GM23338 (cell line): Measurements from ENCODE around the gene UBE2E2. TPM values are rescaled to one million over a fixed set of nuclear protein-coding genes. Genes with fewer than 3 reads are reported as not detected.

Experiments used
- ATAC-seq: fragments of 200-7000 bp; cut with Tn5 transposase; 3 replicates; pipeline ENCODE4 v1.9.1; 2020
- DNase-seq: peaks from one replicate; pipeline ENCODE4 v3.0.0-alpha.2; 2015; ENCODE audit warnings: low spot score
- H2AFZ ChIP-seq: fragments of 200-600 bp; sonication (generic); 2 replicates; pipeline ENCODE4 v1.8.0; 2016; ENCODE audit warnings: antibody characterized with exemption, mild to moderate bottlenecking, moderate library complexity
- H3F3A ChIP-seq: fragments of 200-600 bp; sonication (generic); replicated peaks from 2 replicates; pipeline ENCODE4 v1.8.0; 2017; ENCODE audit warnings: antibody characterized with exemption, mixed run types, low read depth
- H3K27ac ChIP-seq: fragments of 200-600 bp; sonication (generic); 2 replicates; pipeline ENCODE4 v1.6.1; 2016; ENCODE audit warnings: low read depth
- H3K27me3 ChIP-seq: fragments of 200-600 bp; sonication (generic); 2 replicates; pipeline ENCODE4 v1.8.0; 2016; ENCODE audit warnings: mild to moderate bottlenecking, mixed run types, moderate library complexity; ENCODE audit not compliant: insufficient read depth
- H3K36me3 ChIP-seq: fragments of 200-600 bp; sonication (generic); 2 replicates; pipeline ENCODE4 v1.8.0; 2016; ENCODE audit warnings: mild to moderate bottlenecking; ENCODE audit not compliant: insufficient read depth
- H3K4me1 ChIP-seq: fragments of 200-600 bp; sonication (generic); 2 replicates; pipeline ENCODE4 v1.8.0; 2016; ENCODE audit warnings: mild to moderate bottlenecking, moderate library complexity; ENCODE audit not compliant: insufficient read depth
- H3K4me2 ChIP-seq: fragments of 200-600 bp; sonication (generic); 2 replicates; pipeline ENCODE4 v1.7.1; 2017; ENCODE audit warnings: mixed run types
- H3K4me3 ChIP-seq: fragments of 200-600 bp; sonication (generic); 2 replicates; pipeline ENCODE4 v1.6.1; 2016; ENCODE audit warnings: mixed run types
- H3K79me2 ChIP-seq: fragments of 200-600 bp; sonication (generic); replicated peaks from 2 replicates; pipeline ENCODE4 v1.8.0; 2017; ENCODE audit warnings: mild to moderate bottlenecking; ENCODE audit not compliant: insufficient read depth
- H3K9me2 ChIP-seq: fragments of 200-600 bp; sonication (generic); 2 replicates; pipeline ENCODE4 v1.8.0; 2017; ENCODE audit not compliant: insufficient read depth
- H4K20me1 ChIP-seq: fragments of 200-600 bp; sonication (generic); replicated peaks from 2 replicates; pipeline ENCODE4 v1.8.0; 2017; ENCODE audit warnings: mild to moderate bottlenecking; ENCODE audit not compliant: insufficient read depth
- H3K27ac Mint-ChIP-seq: 2 replicates; pipeline ENCODE4 v1.8.0; 2020; ENCODE audit warnings: inconsistent platforms, mild to moderate bottlenecking, moderate library complexity, mixed read lengths
- H3K27me3 Mint-ChIP-seq: 3 replicates; pipeline ENCODE4 v1.8.0; 2022; ENCODE audit warnings: low read depth, mild to moderate bottlenecking, moderate library complexity, mixed read lengths, inconsistent platforms; ENCODE audit not compliant: insufficient read depth, poor library complexity
- H3K36me3 Mint-ChIP-seq: 3 replicates; pipeline ENCODE4 v1.8.0; 2021; ENCODE audit warnings: low read depth, mild to moderate bottlenecking, inconsistent platforms, moderate library complexity, mixed read lengths
- H3K4me1 Mint-ChIP-seq: 3 replicates; pipeline ENCODE4 v1.8.0; 2020; ENCODE audit warnings: mild to moderate bottlenecking, inconsistent platforms, mixed read lengths
- H3K4me3 Mint-ChIP-seq: 3 replicates; pipeline ENCODE4 v1.8.0; 2021; ENCODE audit warnings: moderate library complexity, mild to moderate bottlenecking, inconsistent platforms, mixed read lengths
- H3K9me3 Mint-ChIP-seq: 3 replicates; pipeline ENCODE4 v1.8.0; 2020; ENCODE audit warnings: moderate library complexity, mild to moderate bottlenecking, inconsistent platforms, mixed read lengths
- CREB1 ChIP-seq: fragments of 250-450 bp; sonication (Bioruptor Pico); IDR thresholded peaks from 2 replicates; pipeline ENCODE4 v1.5.0; 2020; ENCODE audit warnings: low read depth, mild to moderate bottlenecking, moderate library complexity
- ETS1 ChIP-seq: IDR thresholded peaks from 2 replicates; pipeline ENCODE4 v1.6.1; 2016; ENCODE audit warnings: antibody characterized with exemption
- EZH2 ChIP-seq: fragments of 200-600 bp; sonication (generic); IDR thresholded peaks from one replicate; pipeline ENCODE4 v1.8.0; 2017; ENCODE audit warnings: antibody characterized with exemption, mild to moderate bottlenecking, low read depth; ENCODE audit not compliant: unreplicated experiment
- EZH2phosphoT487 ChIP-seq: fragments of 200-600 bp; sonication (generic); IDR thresholded peaks from one replicate; pipeline ENCODE4 v1.8.1; 2018; ENCODE audit warnings: antibody characterized with exemption; ENCODE audit not compliant: unreplicated experiment
- JUNB ChIP-seq: IDR thresholded peaks from one replicate; pipeline ENCODE4 v1.6.1; 2016; ENCODE audit warnings: antibody characterized with exemption; ENCODE audit not compliant: unreplicated experiment
- NANOG ChIP-seq: IDR thresholded peaks from 2 replicates; pipeline ENCODE4 v1.6.1; 2016; ENCODE audit warnings: antibody characterized with exemption, borderline replicate concordance
- POLR2AphosphoS5 ChIP-seq: IDR thresholded peaks from 2 replicates; pipeline ENCODE4 v1.6.1; 2016; ENCODE audit warnings: antibody characterized with exemption, low read depth
- STAT1 ChIP-seq: IDR thresholded peaks from one replicate; pipeline ENCODE4 v1.6.1; 2016; ENCODE audit warnings: antibody characterized with exemption; ENCODE audit not compliant: unreplicated experiment
- ZNF114 ChIP-seq: fragments of 250-450 bp; sonication (Bioruptor Pico); IDR thresholded peaks from 2 replicates; pipeline ENCODE4 v1.5.0; 2020; ENCODE audit warnings: mild to moderate bottlenecking, moderate library complexity
- ZNF331 ChIP-seq: fragments of 250-450 bp; sonication (Bioruptor Pico); IDR thresholded peaks from 2 replicates; pipeline ENCODE4 v1.5.0; 2020; ENCODE audit warnings: low read depth, mild to moderate bottlenecking, moderate library complexity
- polyA plus RNA-seq: library from polyadenylated mRNA; unstranded; fragments of >200 nt; fragmentation: Nextera tagmentation; extraction: Ambion mirVana; gene quantifications from 2 replicates; pipeline ENCODE4 v1.2.1, GENCODE V29; 2016
- total RNA-seq: library from RNA; depleted of rRNA; stranded (reverse); fragments of >200 nt; shearing (Covaris generic); gene quantifications from 2 replicates; pipeline ENCODE4 v1.2.3, GENCODE V29; 2014
- TF ChIP-seq, protein P1 (sequence below): IDR thresholded peaks from one replicate; pipeline ENCODE4 v1.6.1; 2018; ENCODE audit warnings: antibody characterized with exemption; ENCODE audit not compliant: unreplicated experiment
- TF ChIP-seq, protein P2 (sequence below), 2 experiments: fragments of 200-600 bp in 1 of 2; sonication (generic) in 1 of 2; conservative IDR thresholded peaks; 2 replicates each; pipeline versions ENCODE4 v1.5.1 to v1.6.1; 2016 to 2017; ENCODE audit warnings: antibody characterized with exemption in 2 of 2, low read depth in 2 of 2, mild to moderate bottlenecking in 2 of 2, moderate library complexity in 1 of 2
- TF ChIP-seq, protein P3 (sequence below): fragments of 250-450 bp; sonication (Bioruptor Pico); IDR thresholded peaks from 2 replicates; pipeline ENCODE4 v1.5.0; 2020; ENCODE audit warnings: mild to moderate bottlenecking, moderate library complexity

Gene UBE2E2
- total and polyA plus RNA-seq, 2 experiments from 2014 or later: 86.9 to 169 TPM

- Mint-ChIP-seq H3K9me3 (peaks cover 7% of the 10 kb centered on the region; the same call in 1 of the 3 replicates), H3K27ac (no peak overlapping the region), H3K4me3 (no peak overlapping the region), H3K4me1 (peaks cover 40% of the 10 kb centered on the region), H3K36me3 (peaks cover 12% of the 10 kb centered on the region), H3K27me3 (no peaks in the 10 kb centered on the region)
- peaks cover 31% of the 10 kb centered on the region for H3K79me2 ChIP-seq
- no peak overlapping the region for H2AFZ ChIP-seq
- no peak overlapping the region for H3K4me2 ChIP-seq
- H3K27me3 ChIP-seq: no peaks in the 10 kb centered on the region
- H3K4me3 ChIP-seq: no peak overlapping the region
- H3F3A ChIP-seq: no peaks in the 10 kb centered on the region
- H4K20me1 ChIP-seq: no peaks in the 10 kb centered on the region
- no peak overlapping the region for H3K27ac ChIP-seq
- no peak for ATAC-seq
- DNase-seq: no peak
- H3K9me2 ChIP-seq: 0 out of 2 replicates have a peak, but pooled peaks cover 8% of the 10 kb centered on the region
- TF ChIP-seq, protein P1, sequence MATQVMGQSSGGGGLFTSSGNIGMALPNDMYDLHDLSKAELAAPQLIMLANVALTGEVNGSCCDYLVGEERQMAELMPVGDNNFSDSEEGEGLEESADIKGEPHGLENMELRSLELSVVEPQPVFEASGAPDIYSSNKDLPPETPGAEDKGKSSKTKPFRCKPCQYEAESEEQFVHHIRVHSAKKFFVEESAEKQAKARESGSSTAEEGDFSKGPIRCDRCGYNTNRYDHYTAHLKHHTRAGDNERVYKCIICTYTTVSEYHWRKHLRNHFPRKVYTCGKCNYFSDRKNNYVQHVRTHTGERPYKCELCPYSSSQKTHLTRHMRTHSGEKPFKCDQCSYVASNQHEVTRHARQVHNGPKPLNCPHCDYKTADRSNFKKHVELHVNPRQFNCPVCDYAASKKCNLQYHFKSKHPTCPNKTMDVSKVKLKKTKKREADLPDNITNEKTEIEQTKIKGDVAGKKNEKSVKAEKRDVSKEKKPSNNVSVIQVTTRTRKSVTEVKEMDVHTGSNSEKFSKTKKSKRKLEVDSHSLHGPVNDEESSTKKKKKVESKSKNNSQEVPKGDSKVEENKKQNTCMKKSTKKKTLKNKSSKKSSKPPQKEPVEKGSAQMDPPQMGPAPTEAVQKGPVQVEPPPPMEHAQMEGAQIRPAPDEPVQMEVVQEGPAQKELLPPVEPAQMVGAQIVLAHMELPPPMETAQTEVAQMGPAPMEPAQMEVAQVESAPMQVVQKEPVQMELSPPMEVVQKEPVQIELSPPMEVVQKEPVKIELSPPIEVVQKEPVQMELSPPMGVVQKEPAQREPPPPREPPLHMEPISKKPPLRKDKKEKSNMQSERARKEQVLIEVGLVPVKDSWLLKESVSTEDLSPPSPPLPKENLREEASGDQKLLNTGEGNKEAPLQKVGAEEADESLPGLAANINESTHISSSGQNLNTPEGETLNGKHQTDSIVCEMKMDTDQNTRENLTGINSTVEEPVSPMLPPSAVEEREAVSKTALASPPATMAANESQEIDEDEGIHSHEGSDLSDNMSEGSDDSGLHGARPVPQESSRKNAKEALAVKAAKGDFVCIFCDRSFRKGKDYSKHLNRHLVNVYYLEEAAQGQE: no peak
- TF ChIP-seq, protein P2, sequence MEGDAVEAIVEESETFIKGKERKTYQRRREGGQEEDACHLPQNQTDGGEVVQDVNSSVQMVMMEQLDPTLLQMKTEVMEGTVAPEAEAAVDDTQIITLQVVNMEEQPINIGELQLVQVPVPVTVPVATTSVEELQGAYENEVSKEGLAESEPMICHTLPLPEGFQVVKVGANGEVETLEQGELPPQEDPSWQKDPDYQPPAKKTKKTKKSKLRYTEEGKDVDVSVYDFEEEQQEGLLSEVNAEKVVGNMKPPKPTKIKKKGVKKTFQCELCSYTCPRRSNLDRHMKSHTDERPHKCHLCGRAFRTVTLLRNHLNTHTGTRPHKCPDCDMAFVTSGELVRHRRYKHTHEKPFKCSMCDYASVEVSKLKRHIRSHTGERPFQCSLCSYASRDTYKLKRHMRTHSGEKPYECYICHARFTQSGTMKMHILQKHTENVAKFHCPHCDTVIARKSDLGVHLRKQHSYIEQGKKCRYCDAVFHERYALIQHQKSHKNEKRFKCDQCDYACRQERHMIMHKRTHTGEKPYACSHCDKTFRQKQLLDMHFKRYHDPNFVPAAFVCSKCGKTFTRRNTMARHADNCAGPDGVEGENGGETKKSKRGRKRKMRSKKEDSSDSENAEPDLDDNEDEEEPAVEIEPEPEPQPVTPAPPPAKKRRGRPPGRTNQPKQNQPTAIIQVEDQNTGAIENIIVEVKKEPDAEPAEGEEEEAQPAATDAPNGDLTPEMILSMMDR (conservative IDR thresholded peaks at IDR 0.05; ENCODE audit: low read depth in 2 of 2): no peak
- no peak for TF ChIP-seq EZH2
- TF ChIP-seq ZNF114 (CRISPR knock-in tag): no peak
- no peak for TF ChIP-seq STAT1
- TF ChIP-seq POLR2AphosphoS5: no peak
- no peak for TF ChIP-seq CREB1 (CRISPR knock-in tag)
- TF ChIP-seq EZH2phosphoT487: no peak
- no peak for TF ChIP-seq JUNB
- TF ChIP-seq ZNF331 (CRISPR knock-in tag): no peak
- no peak for TF ChIP-seq NANOG
- no peak for TF ChIP-seq ETS1
- TF ChIP-seq, protein P3, sequence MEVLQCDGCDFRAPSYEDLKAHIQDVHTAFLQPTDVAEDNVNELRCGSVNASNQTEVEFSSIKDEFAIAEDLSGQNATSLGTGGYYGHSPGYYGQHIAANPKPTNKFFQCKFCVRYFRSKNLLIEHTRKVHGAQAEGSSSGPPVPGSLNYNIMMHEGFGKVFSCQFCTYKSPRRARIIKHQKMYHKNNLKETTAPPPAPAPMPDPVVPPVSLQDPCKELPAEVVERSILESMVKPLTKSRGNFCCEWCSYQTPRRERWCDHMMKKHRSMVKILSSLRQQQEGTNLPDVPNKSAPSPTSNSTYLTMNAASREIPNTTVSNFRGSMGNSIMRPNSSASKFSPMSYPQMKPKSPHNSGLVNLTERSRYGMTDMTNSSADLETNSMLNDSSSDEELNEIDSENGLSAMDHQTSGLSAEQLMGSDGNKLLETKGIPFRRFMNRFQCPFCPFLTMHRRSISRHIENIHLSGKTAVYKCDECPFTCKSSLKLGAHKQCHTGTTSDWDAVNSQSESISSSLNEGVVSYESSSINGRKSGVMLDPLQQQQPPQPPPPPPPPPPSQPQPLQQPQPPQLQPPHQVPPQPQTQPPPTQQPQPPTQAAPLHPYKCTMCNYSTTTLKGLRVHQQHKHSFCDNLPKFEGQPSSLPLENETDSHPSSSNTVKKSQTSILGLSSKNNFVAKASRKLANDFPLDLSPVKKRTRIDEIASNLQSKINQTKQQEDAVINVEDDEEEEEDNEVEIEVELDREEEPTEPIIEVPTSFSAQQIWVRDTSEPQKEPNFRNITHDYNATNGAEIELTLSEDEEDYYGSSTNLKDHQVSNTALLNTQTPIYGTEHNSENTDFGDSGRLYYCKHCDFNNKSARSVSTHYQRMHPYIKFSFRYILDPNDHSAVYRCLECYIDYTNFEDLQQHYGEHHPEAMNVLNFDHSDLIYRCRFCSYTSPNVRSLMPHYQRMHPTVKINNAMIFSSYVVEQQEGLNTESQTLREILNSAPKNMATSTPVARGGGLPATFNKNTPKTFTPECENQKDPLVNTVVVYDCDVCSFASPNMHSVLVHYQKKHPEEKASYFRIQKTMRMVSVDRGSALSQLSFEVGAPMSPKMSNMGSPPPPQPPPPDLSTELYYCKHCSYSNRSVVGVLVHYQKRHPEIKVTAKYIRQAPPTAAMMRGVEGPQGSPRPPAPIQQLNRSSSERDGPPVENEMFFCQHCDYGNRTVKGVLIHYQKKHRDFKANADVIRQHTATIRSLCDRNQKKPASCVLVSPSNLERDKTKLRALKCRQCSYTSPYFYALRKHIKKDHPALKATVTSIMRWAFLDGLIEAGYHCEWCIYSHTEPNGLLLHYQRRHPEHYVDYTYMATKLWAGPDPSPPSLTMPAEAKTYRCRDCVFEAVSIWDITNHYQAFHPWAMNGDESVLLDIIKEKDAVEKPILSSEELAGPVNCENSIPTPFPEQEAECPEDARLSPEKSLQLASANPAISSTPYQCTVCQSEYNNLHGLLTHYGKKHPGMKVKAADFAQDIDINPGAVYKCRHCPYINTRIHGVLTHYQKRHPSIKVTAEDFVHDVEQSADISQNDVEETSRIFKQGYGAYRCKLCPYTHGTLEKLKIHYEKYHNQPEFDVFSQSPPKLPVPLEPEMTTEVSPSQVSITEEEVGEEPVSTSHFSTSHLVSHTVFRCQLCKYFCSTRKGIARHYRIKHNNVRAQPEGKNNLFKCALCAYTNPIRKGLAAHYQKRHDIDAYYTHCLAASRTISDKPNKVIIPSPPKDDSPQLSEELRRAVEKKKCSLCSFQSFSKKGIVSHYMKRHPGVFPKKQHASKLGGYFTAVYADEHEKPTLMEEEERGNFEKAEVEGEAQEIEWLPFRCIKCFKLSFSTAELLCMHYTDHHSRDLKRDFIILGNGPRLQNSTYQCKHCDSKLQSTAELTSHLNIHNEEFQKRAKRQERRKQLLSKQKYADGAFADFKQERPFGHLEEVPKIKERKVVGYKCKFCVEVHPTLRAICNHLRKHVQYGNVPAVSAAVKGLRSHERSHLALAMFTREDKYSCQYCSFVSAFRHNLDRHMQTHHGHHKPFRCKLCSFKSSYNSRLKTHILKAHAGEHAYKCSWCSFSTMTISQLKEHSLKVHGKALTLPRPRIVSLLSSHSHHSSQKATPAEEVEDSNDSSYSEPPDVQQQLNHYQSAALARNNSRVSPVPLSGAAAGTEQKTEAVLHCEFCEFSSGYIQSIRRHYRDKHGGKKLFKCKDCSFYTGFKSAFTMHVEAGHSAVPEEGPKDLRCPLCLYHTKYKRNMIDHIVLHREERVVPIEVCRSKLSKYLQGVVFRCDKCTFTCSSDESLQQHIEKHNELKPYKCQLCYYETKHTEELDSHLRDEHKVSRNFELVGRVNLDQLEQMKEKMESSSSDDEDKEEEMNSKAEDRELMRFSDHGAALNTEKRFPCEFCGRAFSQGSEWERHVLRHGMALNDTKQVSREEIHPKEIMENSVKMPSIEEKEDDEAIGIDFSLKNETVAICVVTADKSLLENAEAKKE: no peak
- H3K4me1 ChIP-seq: peaks cover 26% of the 10 kb centered on the region; the same call in 1 of the 2 replicates
- no peaks in the 10 kb centered on the region for H3K36me3 ChIP-seq
These were observed 257.9 kb downstream of the UBE2E2 start for GRCh38 chr3:23461069-23461468.
